Upper lobe of left lung (tissue), 4 donors: ENCODE data around the gene C1orf21.

ENCODE experiments used
- POLR2A ChIP-seq, 4 donors: fragments of 450-650 bp; IDR thresholded peaks; one replicate each; pipeline ENCODE4 v1.5.1; 2016 to 2017; ENCODE audit warnings: antibody characterized with exemption in 4 of 4, mild to moderate bottlenecking in 2 of 4
- POLR2AphosphoS5 ChIP-seq, 2 donors: sonication (generic); formaldehyde crosslinking; IDR thresholded peaks; one replicate each; pipeline ENCODE4 v1.5.1; 2017; ENCODE audit warnings: antibody characterized with exemption in 2 of 2

GRCh38 chr1:184390889-184391288, 4.1 kb downstream of the C1orf21 start:
- TF ChIP-seq POLR2A (IDR thresholded peaks at IDR 0.05): no peak
- TF ChIP-seq POLR2AphosphoS5 (IDR thresholded peaks at IDR 0.05): no peak
